HCT116 (cell line): ENCODE data around the gene SKI. TPM values are rescaled to one million over a fixed set of nuclear protein-coding genes. Genes with fewer than 3 reads are reported as not detected.

Experiments
- ATAC-seq: fragments of 200-7000 bp; cut with Tn5 transposase; 2 replicates; pipeline ENCODE4 v1.9.1; 2020; ENCODE audit warnings: mild to moderate bottlenecking, moderate library complexity
- BruUV-seq: library from RNA; stranded (reverse); fragments of 400-500 nt; replicated peaks from 2 replicates; lab custom pipeline; 2021; lab: Mats Ljungman, UMichigan
- CTCF ChIA-PET: fragments of 300-600 bp; sonication (Branson Sonifier 250); formaldehyde crosslinking; loops from one replicate; lab custom pipeline; 2021; ENCODE audit warnings: antibody characterized with exemption; lab: Charles Lee
- POLR2A ChIA-PET: fragments of 300-600, 350-600 bp; sonication (Branson Sonifier 250); formaldehyde crosslinking; loops from one replicate; lab custom pipeline; 2021; ENCODE audit warnings: antibody characterized with exemption; lab: Charles Lee
- RAD21 ChIA-PET, 2 experiments: fragments of 300-600 bp; sonication (Branson Sonifier 250); formaldehyde crosslinking; loops; one replicate each; lab custom pipeline; 2023; ENCODE audit warnings: low total read pairs in 2 of 2; ENCODE audit not compliant: uncharacterized antibody in 2 of 2, unreplicated experiment in 2 of 2, low non-redundant PET in 1 of 2; lab: Charles Lee
- DNase-seq: peaks from one replicate; pipeline ENCODE4 v3.0.0-alpha.2; 2010; ENCODE audit warnings: low read depth, low spot score
- H2AFZ ChIP-seq: fragments of 200-600 bp; shearing (Covaris generic), sonication (generic); 2 replicates; pipeline ENCODE4 v1.6.1; 2017; ENCODE audit warnings: low read depth, mixed run types, mixed read lengths, antibody characterized with exemption, low read length; ENCODE audit not compliant: poor library complexity, severe bottlenecking
- H3K27ac ChIP-seq: 2 replicates; pipeline ENCODE4 v1.5.1; 2012; ENCODE audit warnings: low read depth, low read length
- H3K27me3 ChIP-seq: fragments of 200-600 bp; sonication (generic); 2 replicates; pipeline ENCODE4 v1.6.1; 2016; ENCODE audit warnings: mixed run types, low read length, mixed read lengths; ENCODE audit not compliant: insufficient read depth
- H3K36me3 ChIP-seq, 2 experiments: fragments of 200-500 bp in 1 of 2; fragments of 200-600 bp in 1 of 2; sonication (Bioruptor generic) in 1 of 2; sonication (generic) in 1 of 2; 2 replicates each; pipeline versions ENCODE4 v1.5.1 to v1.6.1; 2014 to 2016; ENCODE audit warnings: low read length in 2 of 2, inconsistent platforms in 1 of 2, mixed read lengths in 1 of 2, mixed run types in 1 of 2; ENCODE audit not compliant: insufficient read depth in 2 of 2, control insufficient read depth in 1 of 2
- H3K4me1 ChIP-seq, 2 experiments: fragments of 200-600 bp in 1 of 2; sonication (generic) in 1 of 2; 2 replicates each; pipeline versions ENCODE4 v1.5.1 to v1.6.1; 2012 to 2017; ENCODE audit warnings: low read length in 2 of 2, inconsistent platforms in 1 of 2, mild to moderate bottlenecking in 1 of 2, mixed read lengths in 1 of 2, mixed run types in 1 of 2, moderate library complexity in 1 of 2; ENCODE audit not compliant: insufficient read depth in 2 of 2, control insufficient read depth in 1 of 2
- H3K4me2 ChIP-seq: fragments of 200-600 bp; sonication (generic); 2 replicates; pipeline ENCODE4 v1.6.1; 2017; ENCODE audit warnings: mixed run types, low read length, mixed read lengths
- H3K4me3 ChIP-seq, 2 experiments: fragments of 200-600 bp in 1 of 2; sonication (generic) in 1 of 2; replicated peaks in 1 of 2; 2 replicates each; pipeline ENCODE4 v1.5.1; 2011 to 2016; ENCODE audit warnings: low read length in 2 of 2, control low read depth in 1 of 2, low read depth in 1 of 2, mild to moderate bottlenecking in 1 of 2, mixed read lengths in 1 of 2, mixed run types in 1 of 2
- H3K79me2 ChIP-seq: fragments of 200-600 bp; sonication (generic); 2 replicates; pipeline ENCODE4 v1.6.1; 2017; ENCODE audit warnings: mild to moderate bottlenecking, mixed run types, low read length, moderate library complexity, mixed read lengths; ENCODE audit not compliant: insufficient read depth
- H3K9ac ChIP-seq: fragments of 200-600 bp; sonication (generic); 2 replicates; pipeline ENCODE4 v1.6.1; 2016; ENCODE audit warnings: low read length, mixed read lengths
- H3K9me2 ChIP-seq: fragments of 200-600 bp; sonication (generic), shearing (Covaris generic); 2 replicates; pipeline ENCODE4 v1.6.1; 2017; ENCODE audit warnings: mixed run types, mild to moderate bottlenecking, moderate library complexity; ENCODE audit not compliant: insufficient read depth
- H3K9me3 ChIP-seq, 2 experiments: fragments of 200-500 bp in 1 of 2; fragments of 200-600 bp in 1 of 2; sonication (Bioruptor generic) in 1 of 2; sonication (generic) in 1 of 2; 2 replicates each; pipeline ENCODE4 v1.6.1; 2014 to 2017; ENCODE audit warnings: low read length in 2 of 2, mixed read lengths in 2 of 2, inconsistent platforms in 1 of 2, low read depth in 1 of 2, mild to moderate bottlenecking in 1 of 2, mixed run types in 1 of 2, moderate library complexity in 1 of 2; ENCODE audit not compliant: control insufficient read depth in 1 of 2, insufficient read depth in 1 of 2
- H4K20me1 ChIP-seq: fragments of 200-600 bp; sonication (generic), shearing (Covaris generic); 2 replicates; pipeline ENCODE4 v1.6.1; 2017; ENCODE audit warnings: mixed run types, mild to moderate bottlenecking, moderate library complexity; ENCODE audit not compliant: insufficient read depth
- EGR1 ChIP-seq: IDR thresholded peaks from 2 replicates; pipeline ENCODE4 v1.6.1; 2012; ENCODE audit warnings: low read depth
- ELF1 ChIP-seq: IDR thresholded peaks from 2 replicates; pipeline ENCODE4 v1.6.1; 2012; ENCODE audit warnings: low read depth, borderline replicate concordance
- EZH2 ChIP-seq: fragments of 200-600 bp; sonication (generic); IDR thresholded peaks from 2 replicates; pipeline ENCODE4 v1.6.1; 2017; ENCODE audit warnings: antibody characterized with exemption, mixed run types
- EZH2phosphoT487 ChIP-seq: fragments of 200-600 bp; IDR thresholded peaks from 2 replicates; pipeline ENCODE4 v1.6.1; 2018; ENCODE audit warnings: antibody characterized with exemption, borderline replicate concordance
- FOSL1 ChIP-seq: IDR thresholded peaks from 2 replicates; pipeline ENCODE4 v1.6.1; 2012; ENCODE audit warnings: low read depth
- JUND ChIP-seq: IDR thresholded peaks from 2 replicates; pipeline ENCODE4 v1.6.1; 2012
- POLR2A ChIP-seq: IDR thresholded peaks from 2 replicates; pipeline ENCODE4 v1.7.0; 2011; ENCODE audit warnings: borderline replicate concordance; ENCODE audit not compliant: insufficient read depth, insufficient read length; ENCODE audit errors: extremely low read depth
- POLR2AphosphoS5 ChIP-seq: IDR thresholded peaks from 2 replicates; pipeline ENCODE4 v1.6.1; 2011; ENCODE audit warnings: mild to moderate bottlenecking, low read depth, low read length, moderate library complexity
- SP1 ChIP-seq: IDR thresholded peaks from 2 replicates; pipeline ENCODE4 v1.6.1; 2012; ENCODE audit warnings: low read depth
- YY1 ChIP-seq: IDR thresholded peaks from 2 replicates; pipeline ENCODE4 v1.6.1; 2011; ENCODE audit warnings: low read length, low read depth, moderate library complexity, mild to moderate bottlenecking; ENCODE audit not compliant: insufficient replicate concordance; ENCODE audit errors: extremely low read depth
- ZNF274 ChIP-seq: fragments of 200-500 bp; sonication (Bioruptor generic); IDR thresholded peaks from 2 replicates; pipeline ENCODE4 v1.6.1; 2014; ENCODE audit warnings: mild to moderate bottlenecking, low read depth, low read length, inconsistent platforms
- intact Hi-C: fragments of 100-400 bp; cut with micrococcal nuclease; formaldehyde crosslinking; loops from 2 replicates; pipeline ENCODE4 v1.10.0; 2022
- total RNA-seq: library from RNA; stranded (reverse); gene quantifications from one replicate; pipeline ENCODE4 v1.2.1, GENCODE V29; 2021; ENCODE audit not compliant: unreplicated experiment
- TF ChIP-seq, protein P1 (sequence below): IDR thresholded peaks from 2 replicates; pipeline ENCODE4 v1.6.1; 2012

The SKI gene
- total RNA-seq, 1 experiment from 2014 or later = 56.2 TPM

- peaks cover 14% of the 10 kb centered on the region for H3K79me2 ChIP-seq
- peak overlapping the region; percentile 62 to 64 for H3K4me3 ChIP-seq
- no peak overlapping the region for H2AFZ ChIP-seq
- ChIA-PET POLR2A (no interaction called here), CTCF (interaction anchor here (1.8 to 8.1 kb wide), 2 partner anchors 122 to 187 kb away, joined by 18 to 271 read pairs; no protein-coding TSS in a partner anchor)
- H4K20me1 ChIP-seq = no peaks in the 10 kb centered on the region
- peaks cover 20 to 43% of the 10 kb centered on the region in 2 experiments for H3K4me1 ChIP-seq
- peak overlapping the region; percentile 65 for H3K9ac ChIP-seq
- DNase-seq = no peak
- no peak for TF ChIP-seq JUND
- TF ChIP-seq SP1 = no peak
- no peak for TF ChIP-seq FOSL1
- TF ChIP-seq POLR2A = no peak
- TF ChIP-seq, all 23 proteins: peak for 0
- intact Hi-C loops = no loop called here
- no peaks in the 10 kb centered on the region for H3K27me3 ChIP-seq
- H3K36me3 ChIP-seq = no peaks in the 10 kb centered on the region
- H3K9me3 ChIP-seq = no peaks in the 10 kb centered on the region
- H3K9me2 ChIP-seq = no peaks in the 10 kb centered on the region
- RAD21 ChIA-PET = interaction anchor here (2.1 to 3.0 kb wide), 2 partner anchors 188 kb away, joined by 32 to 33 read pairs; no protein-coding TSS in a partner anchor
- H3K4me2 ChIP-seq = peak overlapping the region; percentile 89
- H3K27ac ChIP-seq = peak overlapping the region; percentile 64
- no TSS peak for BruUV-seq
- no peak for ATAC-seq
These were observed 34.4 kb upstream of the SKI start for GRCh38 chr1:2193514-2194281.

GRCh38 chr1:2194319-2194897, 33.7 kb upstream of the SKI start, which contains the start of gene FAAP20:
Gene FAAP20, minus strand, starts transcription at chr1:2194772. Its CDS starts 23 bp downstream, at chr1:2194749.
- intact Hi-C loops = no loop called here
- Histone ChIP-seq H3K9ac (peak within 1 kb of the TSS; percentile 65), H3K4me2 (peak within 1 kb of the TSS; percentile 89), H3K4me3 (peak within 1 kb of the TSS; percentile 62 to 64), H2AFZ (peak within 1 kb of the TSS; percentile 61), H3K36me3 (no peaks in the 10 kb centered on the region), H3K27me3 (no peaks in the 10 kb centered on the region), H3K79me2 (peaks cover 14% of the 10 kb centered on the region), H4K20me1 (no peaks in the 10 kb centered on the region), H3K4me1 (peaks cover 18 to 44% of the 10 kb centered on the region in 2 experiments; a peak in 3 of 4 replicates), H3K9me3 (no peaks in the 10 kb centered on the region), H3K27ac (peak within 1 kb of the TSS; percentile 64), H3K9me2 (no peaks in the 10 kb centered on the region)
- RAD21 ChIA-PET = interaction anchor here (0.7 to 3.0 kb wide), 8 partner anchors 10 to 391 kb away, joined by 3 to 33 read pairs (median 5); partner anchors contain the start of genes MORN1 (in 1 of the 2) and RER1 (in 1 of the 2)
- DNase-seq = peak; percentile 26
- ATAC-seq = peak; percentile 65
- POLR2A ChIA-PET = interaction anchor here (0.9 to 1.2 kb wide), 3 partner anchors 117 to 197 kb away, joined by 3 to 16 read pairs (median 3); partner anchors contain the start of genes MORN1 and RER1
- CTCF ChIA-PET = interaction anchor here (0.6 to 8.1 kb wide), 21 partner anchors 10 to 605 kb away, joined by 3 to 271 read pairs (median 4); partner anchors contain the start of genes MORN1, PANK4, PEX10 and RER1
- TF ChIP-seq YY1 = no peak
- no peak for TF ChIP-seq EZH2phosphoT487
- no peak for TF ChIP-seq EGR1
- TF ChIP-seq POLR2AphosphoS5 = peak; percentile 68; the same call in 1 of the 2 replicates
- TF ChIP-seq ZNF274 = no peak
- TF ChIP-seq, protein P1, sequence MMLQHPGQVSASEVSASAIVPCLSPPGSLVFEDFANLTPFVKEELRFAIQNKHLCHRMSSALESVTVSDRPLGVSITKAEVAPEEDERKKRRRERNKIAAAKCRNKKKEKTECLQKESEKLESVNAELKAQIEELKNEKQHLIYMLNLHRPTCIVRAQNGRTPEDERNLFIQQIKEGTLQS = no peak
- no peak for TF ChIP-seq ELF1
- no peak for TF ChIP-seq EZH2
- no TSS peak for BruUV-seq
